Frontal cortex (tissue), 4 donors: ENCODE measurements around the gene AFF3. TPM values are rescaled to one million over a fixed set of nuclear protein-coding genes. Genes with fewer than 3 reads are reported as not detected.
"Not testable (repeated sequence)": the region's sequence is repeated elsewhere in the genome, so short reads cannot be mapped to it uniquely, and the experiment has no call there.

ENCODE experiments used
- DNase-seq, 2 donors: peaks; one replicate each; pipeline ENCODE4 v3.0.0; 2012; ENCODE audit warnings: low spot score in 2 of 2
- FAIRE-seq: peaks from 2 replicates; lab custom pipeline; 2012; peaks lifted over from hg19 to GRCh38; lab: Jason Lieb, UNC
- total RNA-seq: library from RNA; depleted of rRNA; stranded (reverse); fragments of >200 nt; gene quantifications from one replicate; pipeline ENCODE4 v1.2.3, GENCODE V29; 2014
- donor health status: control.
- donor health status: control.
- donor health status: control.

Gene AFF3
- total RNA-seq, 1 donor from 2014 or later: 56.7 TPM

DNA sequence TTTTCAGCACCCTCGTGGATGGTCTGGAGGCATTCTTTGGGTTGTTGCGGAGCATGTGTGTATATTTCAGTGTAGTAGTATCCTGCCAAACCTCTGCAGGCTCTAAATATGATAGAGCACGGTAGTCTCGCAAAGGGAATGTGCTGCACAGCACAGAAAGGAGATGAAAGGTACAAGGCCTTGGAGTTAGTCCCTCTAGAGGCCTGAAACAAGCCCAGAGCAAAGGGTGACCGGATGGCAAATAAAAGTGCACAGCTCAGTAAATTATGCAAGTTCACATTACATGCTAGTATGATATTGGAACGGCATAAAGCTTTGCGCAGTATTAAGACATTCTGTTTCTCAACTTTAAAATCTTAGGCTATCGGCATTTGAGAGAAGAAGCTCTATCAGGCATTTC is 358.1 kb downstream of the AFF3 start:
- DNase-seq: no peak
- no peak for FAIRE-seq

- no peak for FAIRE-seq
- no peak for DNase-seq
Observed at GRCh38 chr2:99780276-99780675, 362.1 kb downstream of the AFF3 start.

GRCh38 chr2:99779276-99779675 is 363.1 kb downstream of the AFF3 start:
- no peak for FAIRE-seq
- DNase-seq: no peak

DNA sequence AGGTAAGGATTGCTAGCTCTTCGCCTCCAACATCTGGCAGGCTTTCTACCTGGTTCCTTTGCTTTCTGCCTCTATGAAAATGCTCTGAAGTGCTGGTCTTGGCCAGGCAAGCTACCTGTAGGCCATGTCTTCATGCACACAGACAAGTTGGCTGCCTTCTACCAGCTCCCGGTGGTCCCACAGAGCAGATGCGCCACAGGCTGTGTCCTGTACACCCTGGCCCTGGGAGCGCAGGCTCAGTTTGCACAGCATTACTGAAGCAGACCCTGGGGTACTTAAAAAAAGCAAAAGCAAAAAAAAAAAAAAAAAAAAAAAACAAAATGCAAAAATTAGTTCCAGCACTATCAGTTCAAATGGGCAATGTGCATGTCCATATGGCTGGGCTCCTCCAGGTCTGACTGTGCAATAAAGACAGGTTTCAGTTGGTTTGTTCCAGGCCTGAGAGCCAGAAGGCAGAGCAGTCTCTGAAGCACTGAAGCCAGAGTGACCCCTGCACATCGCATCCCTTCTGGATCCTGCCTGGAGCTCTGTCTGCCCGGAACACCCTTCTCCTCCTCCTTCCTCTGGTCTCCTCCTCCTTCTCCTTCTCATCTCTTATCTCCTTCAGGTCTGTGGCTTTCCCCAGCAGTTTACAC is 364.6 kb downstream of the AFF3 start:
- DNase-seq: no peak
- no peak for FAIRE-seq

- no peak for DNase-seq
Observed at GRCh38 chr2:99776906-99777646, 365.3 kb downstream of the AFF3 start.

GRCh38 chr2:99776206-99776905 is 366.0 kb downstream of the AFF3 start:
- DNase-seq (no peak), FAIRE-seq (no peak)

More at GRCh38 chr2:99776906-99777646, 365.3 kb downstream of the AFF3 start:
- FAIRE-seq: no peak

DNA sequence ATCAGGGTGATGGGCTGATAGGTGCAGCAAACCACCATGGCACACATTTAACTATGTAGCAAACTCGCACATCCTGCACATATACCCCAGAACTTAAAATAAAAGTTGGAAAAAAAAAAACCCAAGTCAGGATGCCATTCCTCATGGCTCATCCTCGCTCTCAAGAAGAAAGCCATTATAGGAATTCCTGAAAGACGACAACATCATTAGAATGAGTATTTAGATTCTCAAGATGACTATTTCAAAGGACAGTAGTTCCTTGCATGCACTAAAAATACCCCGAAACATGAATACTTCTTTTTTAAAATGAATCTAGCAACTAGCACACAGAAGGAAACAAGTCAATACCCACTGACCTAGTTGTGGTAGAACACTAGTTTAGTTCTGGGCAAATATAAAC is 366.8 kb downstream of the AFF3 start:
- FAIRE-seq: no peak

GRCh38 chr2:99773642-99774041 is 368.7 kb downstream of the AFF3 start:
- not testable (repeated sequence) for DNase-seq, FAIRE-seq

More for the DNA sequence above, 366.8 kb downstream of the AFF3 start:
- DNase-seq: no peak

DNA sequence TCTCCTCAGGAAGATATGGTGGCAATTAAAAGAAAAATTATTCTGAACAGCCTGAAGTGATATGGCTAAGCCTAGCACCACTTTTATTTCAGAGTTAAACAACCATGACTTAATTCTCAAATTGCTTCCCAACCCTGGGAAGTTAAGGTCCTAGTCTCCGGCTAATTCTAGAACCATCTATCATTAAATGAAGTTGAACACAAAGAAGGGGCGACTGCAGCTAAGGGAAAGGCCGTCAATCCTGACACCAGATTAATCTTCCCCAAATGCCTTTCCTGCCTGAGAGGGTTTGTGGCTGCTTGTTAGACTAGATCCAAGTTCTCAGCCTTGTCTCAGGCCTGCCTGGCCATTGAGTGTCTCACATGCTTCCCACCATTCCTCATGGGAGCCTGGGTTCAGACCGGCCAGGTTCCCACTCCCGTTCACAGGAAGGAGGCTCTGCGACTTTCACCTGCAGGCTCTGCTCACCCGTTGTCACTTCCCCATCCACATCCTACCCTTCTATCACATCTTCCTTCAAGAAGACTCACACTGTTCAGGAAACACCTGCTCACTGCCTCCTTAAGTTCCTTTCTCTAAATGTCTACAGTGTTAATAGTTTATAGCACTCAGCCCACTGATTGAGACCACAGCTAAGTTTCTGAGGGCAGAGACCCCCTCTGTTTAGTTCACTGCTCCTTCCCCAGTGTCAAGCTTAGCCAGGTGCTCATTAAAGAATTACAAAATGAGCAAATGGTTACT is 369.6 kb downstream of the AFF3 start:
- DNase-seq: no peak
- FAIRE-seq: no peak

DNA sequence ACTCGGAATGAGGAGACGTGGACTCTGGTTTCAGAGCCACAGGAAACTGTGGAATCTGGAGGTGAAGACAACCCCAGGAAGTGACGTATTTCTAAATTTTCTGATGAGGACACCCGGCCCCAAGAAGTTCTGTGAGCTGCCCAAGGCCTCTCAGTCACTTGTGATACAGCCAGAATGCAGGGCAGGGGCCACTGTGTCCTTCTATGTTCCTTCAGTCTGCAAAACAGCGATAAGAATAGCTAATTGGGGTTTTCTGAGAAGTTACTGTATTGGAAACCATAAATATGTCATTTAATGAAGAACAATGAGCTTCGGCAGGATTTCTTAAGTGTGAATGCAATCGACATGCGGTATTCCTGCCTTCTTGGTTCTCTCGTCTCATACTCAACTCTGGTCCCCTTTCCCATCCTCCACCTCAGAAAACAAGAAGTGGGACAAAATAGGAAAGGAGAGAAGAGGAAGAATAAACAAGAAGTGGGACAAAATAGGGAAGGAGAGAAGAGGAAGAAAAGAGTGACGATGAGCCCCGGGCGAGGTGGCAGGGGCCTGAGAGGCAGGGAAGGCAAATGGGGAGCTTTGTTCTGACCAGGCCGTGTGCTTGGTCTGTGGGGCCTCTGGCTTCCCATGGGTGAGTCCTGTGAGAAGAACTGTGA is 370.6 kb downstream of the AFF3 start:
- FAIRE-seq (no peak), DNase-seq (no peak)

DNA sequence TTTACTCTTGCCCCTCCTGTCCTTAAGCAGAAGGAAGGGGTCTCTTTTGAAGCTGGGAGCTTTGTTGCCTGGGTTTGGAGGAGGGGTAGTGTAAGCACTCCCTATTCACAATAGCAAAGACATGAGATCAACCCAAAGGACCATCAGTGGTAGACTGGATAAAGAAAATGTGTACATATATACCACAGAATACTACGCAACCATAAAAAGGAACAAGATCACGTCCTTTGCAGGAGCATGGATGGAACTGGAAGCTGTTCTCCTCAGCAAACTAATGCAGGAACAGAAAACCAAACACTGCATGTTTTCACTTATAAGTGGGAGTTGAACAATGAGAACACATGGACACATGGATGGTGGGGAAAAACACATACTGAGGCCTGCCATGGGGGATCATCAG is 371.5 kb downstream of the AFF3 start:
- no peak for FAIRE-seq
- DNase-seq: no peak

- FAIRE-seq (no peak), DNase-seq (no peak)
Observed at GRCh38 chr2:99765731-99766318, 376.6 kb downstream of the AFF3 start.

DNA sequence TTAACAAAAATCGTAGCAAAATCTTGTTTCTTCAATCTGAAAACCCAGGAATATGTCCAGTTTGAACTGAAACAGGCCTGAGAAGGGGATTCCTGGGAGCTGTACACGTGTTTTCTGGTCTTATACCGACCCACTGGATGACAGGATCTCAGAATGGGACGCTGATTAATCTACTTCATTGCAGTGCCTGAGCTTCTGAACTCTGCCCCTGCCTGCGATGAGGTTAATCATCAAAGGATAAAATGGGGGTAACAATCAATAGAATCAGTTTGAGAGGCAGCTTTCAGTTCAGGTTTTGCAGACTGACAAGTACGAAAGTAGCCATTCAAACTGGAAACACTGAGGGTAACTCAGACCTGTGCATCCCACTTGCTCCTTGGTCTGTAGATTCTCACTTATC is 378.6 kb downstream of the AFF3 start:
- FAIRE-seq (no peak), DNase-seq (no peak)

- DNase-seq: no peak
- no peak for FAIRE-seq
Observed at GRCh38 chr2:99762714-99763113, 379.7 kb downstream of the AFF3 start.

- DNase-seq: no peak
- FAIRE-seq: no peak
Observed at GRCh38 chr2:99757611-99758114, 384.7 kb downstream of the AFF3 start.

GRCh38 chr2:99756059-99756458 is 386.3 kb downstream of the AFF3 start:
- DNase-seq (no peak), FAIRE-seq (no peak)

DNA sequence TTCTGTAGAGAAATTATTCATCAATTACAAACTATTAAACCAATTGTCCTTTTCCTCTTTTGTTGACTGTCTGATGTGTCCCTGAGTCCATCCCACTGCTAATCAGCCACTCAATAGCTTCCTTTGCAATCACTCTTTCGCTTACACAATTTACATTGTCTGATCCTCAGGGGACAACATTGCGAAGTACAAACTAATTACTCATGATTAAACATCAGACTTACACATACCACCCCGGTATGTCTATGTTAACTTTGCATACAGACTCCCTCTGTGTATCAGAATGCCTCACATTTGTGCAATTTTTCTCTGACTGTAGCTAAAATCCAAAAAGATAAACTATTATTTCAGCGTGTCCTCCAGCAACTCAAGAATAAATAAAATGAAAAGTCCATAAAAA is 388.2 kb downstream of the AFF3 start:
- DNase-seq (no peak), FAIRE-seq (no peak)

- no peak for DNase-seq
- FAIRE-seq: no peak
Observed at GRCh38 chr2:99753505-99753904, 388.9 kb downstream of the AFF3 start.

DNA sequence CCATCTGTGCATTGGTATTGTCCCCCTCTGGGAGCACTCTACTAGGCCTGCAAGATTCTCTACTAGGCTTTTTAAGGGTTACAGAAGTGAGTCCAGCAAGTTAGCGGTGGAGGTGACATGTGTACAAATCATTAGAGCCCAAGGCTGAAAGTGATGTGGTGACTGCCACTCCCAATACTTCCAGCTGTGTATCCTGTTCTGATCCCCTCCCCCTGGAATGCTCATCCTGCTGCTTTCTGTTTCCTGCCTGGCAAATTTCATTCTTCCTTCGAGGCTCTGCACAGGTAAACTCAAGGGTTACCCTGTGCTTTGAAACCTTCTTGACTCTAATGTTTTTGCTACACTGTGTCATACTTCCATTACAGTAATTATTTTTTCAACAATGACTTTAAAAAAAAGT is 394.0 kb downstream of the AFF3 start:
- FAIRE-seq: no peak

More for the DNA sequence above, 394.0 kb downstream of the AFF3 start:
- no peak for DNase-seq
